Tibial artery (tissue), 4 donors: Measurements from ENCODE around the gene CASK.

ENCODE experiments used
- DNase-seq, 2 donors: peaks; one replicate each; pipeline ENCODE4 v3.0.0-alpha.2; 2019
- H3K27ac ChIP-seq, 2 donors: fragments of 200-600 bp; sonication (generic) in 1 of 2; 1 replicate in 1 of 2; 2 replicates in 1 of 2; pipeline ENCODE4 v1.5.1; 2018 to 2019; ENCODE audit warnings: mild to moderate bottlenecking in 1 of 2
- H3K27me3 ChIP-seq, 2 donors: fragments of 200-600 bp; sonication (generic) in 1 of 2; one replicate each; pipeline versions ENCODE4 v1.5.1 to v1.6.0; 2016 to 2019
- H3K36me3 ChIP-seq, 3 donors: fragments of 200-600 bp; sonication (generic) in 2 of 3; one replicate each; pipeline ENCODE4 v1.5.1; 2016 to 2019; ENCODE audit warnings: mild to moderate bottlenecking in 2 of 3
- H3K4me1 ChIP-seq, 4 donors: fragments of 200-600 bp; sonication (generic) in 2 of 4; 1 replicate in 3 of 4; 2 replicates in 1 of 4; pipeline ENCODE4 v1.5.1; 2016 to 2019
- H3K4me3 ChIP-seq, 2 donors: fragments of 200-600 bp; sonication (generic) in 1 of 2; 1 replicate in 1 of 2; 2 replicates in 1 of 2; pipeline ENCODE4 v1.5.1; 2018 to 2019; ENCODE audit warnings: mild to moderate bottlenecking in 2 of 2
- H3K9me3 ChIP-seq, 3 donors: fragments of 200-600 bp; sonication (generic) in 1 of 3; one replicate each; pipeline ENCODE4 v1.5.1; 2016 to 2019
- intact Hi-C: fragments of 100-400 bp; cut with DNase I; formaldehyde crosslinking; loops from one replicate; pipeline ENCODE4 v1.15.0; 2023; ENCODE audit warnings: low total_unique reads
- TF ChIP-seq, protein P1 (sequence below), 2 experiments: fragments of 200-600 bp in 1 of 2; fragments of 450-650 bp in 1 of 2; IDR thresholded peaks; one replicate each; pipeline ENCODE4 v1.5.1; 2017 to 2019; ENCODE audit warnings: antibody characterized with exemption in 2 of 2, mild to moderate bottlenecking in 1 of 2, moderate library complexity in 1 of 2

The CASK gene

DNA sequence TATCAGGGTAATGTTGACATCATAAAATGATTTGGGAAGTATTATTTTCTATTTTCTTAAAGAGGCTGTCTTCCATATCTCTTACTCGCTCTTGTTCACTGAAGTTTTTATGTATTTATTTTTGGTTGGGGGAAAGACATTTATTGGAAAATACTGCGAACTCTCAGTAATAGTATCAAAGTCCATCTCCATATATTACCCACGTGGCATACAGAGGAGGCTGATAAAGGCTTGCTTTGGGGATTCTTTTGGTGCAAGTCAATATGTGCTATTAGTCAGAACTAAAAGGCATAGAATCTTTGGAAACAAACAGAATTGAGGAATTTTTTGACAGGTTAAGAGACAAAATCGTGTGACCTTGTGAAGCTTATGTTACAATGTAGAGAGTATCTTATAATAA, 374.9 kb downstream of the CASK start:
- TF ChIP-seq, protein P1, sequence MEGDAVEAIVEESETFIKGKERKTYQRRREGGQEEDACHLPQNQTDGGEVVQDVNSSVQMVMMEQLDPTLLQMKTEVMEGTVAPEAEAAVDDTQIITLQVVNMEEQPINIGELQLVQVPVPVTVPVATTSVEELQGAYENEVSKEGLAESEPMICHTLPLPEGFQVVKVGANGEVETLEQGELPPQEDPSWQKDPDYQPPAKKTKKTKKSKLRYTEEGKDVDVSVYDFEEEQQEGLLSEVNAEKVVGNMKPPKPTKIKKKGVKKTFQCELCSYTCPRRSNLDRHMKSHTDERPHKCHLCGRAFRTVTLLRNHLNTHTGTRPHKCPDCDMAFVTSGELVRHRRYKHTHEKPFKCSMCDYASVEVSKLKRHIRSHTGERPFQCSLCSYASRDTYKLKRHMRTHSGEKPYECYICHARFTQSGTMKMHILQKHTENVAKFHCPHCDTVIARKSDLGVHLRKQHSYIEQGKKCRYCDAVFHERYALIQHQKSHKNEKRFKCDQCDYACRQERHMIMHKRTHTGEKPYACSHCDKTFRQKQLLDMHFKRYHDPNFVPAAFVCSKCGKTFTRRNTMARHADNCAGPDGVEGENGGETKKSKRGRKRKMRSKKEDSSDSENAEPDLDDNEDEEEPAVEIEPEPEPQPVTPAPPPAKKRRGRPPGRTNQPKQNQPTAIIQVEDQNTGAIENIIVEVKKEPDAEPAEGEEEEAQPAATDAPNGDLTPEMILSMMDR (IDR thresholded peaks at IDR 0.05): no peak
- Histone ChIP-seq H3K9me3 (no peaks in the 10 kb centered on the region), H3K36me3 (no peaks in the 10 kb centered on the region), H3K4me1 (peaks cover 0 to 5% (median 0%) of the 10 kb centered on the region in 4 donors), H3K27ac (no peak overlapping the region), H3K27me3 (no peaks in the 10 kb centered on the region), H3K4me3 (no peak overlapping the region)
- intact Hi-C loops: no loop called here
- no peak for DNase-seq

DNA sequence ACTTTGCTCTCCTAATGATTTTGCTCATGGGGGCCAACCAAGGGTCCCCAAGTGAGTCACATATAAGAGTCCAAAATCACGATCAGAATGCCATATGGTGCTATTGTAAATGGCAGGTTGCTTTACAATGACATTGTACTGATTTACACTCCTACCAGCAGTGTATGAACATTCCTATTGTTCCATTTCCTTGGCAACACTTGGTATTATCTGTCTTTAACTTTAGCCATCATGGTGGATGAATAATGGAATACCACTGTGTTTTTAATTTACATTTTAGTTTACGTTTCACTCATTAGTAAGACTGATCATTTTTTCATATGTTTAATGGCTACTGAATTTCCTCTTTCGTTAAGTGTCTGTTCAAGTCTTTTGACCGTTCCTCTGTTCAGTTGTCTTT, 379.7 kb downstream of the CASK start:
- TF ChIP-seq, protein P1 (IDR thresholded peaks at IDR 0.05): no peak
- no peaks in the 10 kb centered on the region for H3K27me3 ChIP-seq
- no peak for DNase-seq
- H3K9me3 ChIP-seq: no peaks in the 10 kb centered on the region
- no peak overlapping the region for H3K4me3 ChIP-seq
- H3K27ac ChIP-seq: no peak overlapping the region
- H3K4me1 ChIP-seq: no peaks in the 10 kb centered on the region
- no peaks in the 10 kb centered on the region for H3K36me3 ChIP-seq
- intact Hi-C loops: no loop called here

DNA sequence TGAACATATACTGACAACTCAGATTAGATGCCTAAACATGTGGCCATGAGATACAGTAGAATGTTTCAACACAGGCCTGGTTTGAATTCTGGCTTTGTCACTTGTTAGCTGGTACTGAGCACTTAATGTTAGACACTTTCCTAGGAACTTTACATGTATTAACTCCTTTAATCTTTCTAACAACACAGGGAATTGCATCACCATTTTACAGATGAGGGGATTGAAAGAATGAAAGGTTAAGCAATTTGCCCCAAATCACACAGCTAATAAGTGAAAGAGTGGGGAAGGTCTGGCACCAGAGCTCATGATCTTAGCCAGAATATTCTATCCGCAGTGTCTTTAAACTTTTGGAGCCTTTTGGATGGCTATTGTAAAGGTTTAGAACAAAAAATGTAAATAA, 380.3 kb downstream of the CASK start:
- no peaks in the 10 kb centered on the region for H3K36me3 ChIP-seq
- no peaks in the 10 kb centered on the region for H3K4me1 ChIP-seq
- TF ChIP-seq, protein P1 (IDR thresholded peaks at IDR 0.05): no peak
- no peak overlapping the region for H3K4me3 ChIP-seq
- no peak for DNase-seq
- no peaks in the 10 kb centered on the region for H3K9me3 ChIP-seq
- intact Hi-C loops: no loop called here
- no peaks in the 10 kb centered on the region for H3K27me3 ChIP-seq
- H3K27ac ChIP-seq: no peak overlapping the region

DNA sequence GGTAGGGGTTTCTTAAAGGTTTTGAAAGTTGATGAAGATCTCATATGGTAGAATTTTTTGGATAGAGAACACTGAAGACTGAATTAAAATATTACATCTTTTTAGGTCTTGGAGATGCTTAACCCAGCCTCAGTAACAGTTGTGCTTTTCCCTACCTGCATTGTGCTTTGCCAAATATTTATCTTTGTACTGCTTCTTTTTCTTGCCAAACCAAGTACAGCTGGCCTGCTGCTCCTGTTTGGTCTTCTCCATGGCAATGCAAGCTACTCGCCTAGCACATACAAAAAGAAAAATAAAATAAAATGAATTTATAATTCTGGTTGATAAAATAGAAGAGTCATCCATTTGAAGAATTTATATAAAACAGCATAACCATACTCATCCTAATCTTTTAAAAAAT, 380.8 kb downstream of the CASK start:
- TF ChIP-seq, protein P1 (IDR thresholded peaks at IDR 0.05): no peak
- no peaks in the 10 kb centered on the region for H3K27me3 ChIP-seq

GRCh38 chrX:41542135-41542534, 381.2 kb downstream of the CASK start:
- Histone ChIP-seq H3K27ac (no peak overlapping the region), H3K27me3 (no peaks in the 10 kb centered on the region), H3K9me3 (no peaks in the 10 kb centered on the region), H3K4me1 (no peaks in the 10 kb centered on the region), H3K36me3 (no peaks in the 10 kb centered on the region), H3K4me3 (no peak overlapping the region)
- no peak for DNase-seq
- intact Hi-C loops: no loop called here
- TF ChIP-seq, protein P1 (IDR thresholded peaks at IDR 0.05): no peak

More for the DNA sequence above, 380.8 kb downstream of the CASK start:
- H3K27ac ChIP-seq: no peak overlapping the region
- no peaks in the 10 kb centered on the region for H3K36me3 ChIP-seq
- no peaks in the 10 kb centered on the region for H3K4me1 ChIP-seq
- no peaks in the 10 kb centered on the region for H3K9me3 ChIP-seq
- no peak overlapping the region for H3K4me3 ChIP-seq
- DNase-seq: no peak
- intact Hi-C loops: no loop called here

- Histone ChIP-seq H3K9me3 (no peaks in the 10 kb centered on the region), H3K4me3 (no peak overlapping the region), H3K36me3 (no peaks in the 10 kb centered on the region), H3K27me3 (no peaks in the 10 kb centered on the region), H3K27ac (peak overlapping the region in 1 of 2 donors; percentile 25), H3K4me1 (no peaks in the 10 kb centered on the region)
- DNase-seq: no peak
- intact Hi-C loops: no loop called here
- TF ChIP-seq, protein P1 (IDR thresholded peaks at IDR 0.05): no peak
Observed at GRCh38 chrX:41541386-41541785, 382.0 kb downstream of the CASK start.
